Measurements from ENCODE around the gene CREG2.

Gene CREG2

GRCh38 chr2:101356055-101356454, 31.2 kb downstream of the CREG2 start:
- TF ChIP-seq FOXP2 (optimal IDR thresholded peaks at IDR 0.05; ENCODE audit: borderline replicate concordance, extremely low read depth, extremely low read length, insufficient read depth) (no peak), POLR2AphosphoS5 (IDR thresholded peaks at IDR 0.05; ENCODE audit: low read depth, low read length) (no peak), REST (IDR thresholded peaks at IDR 0.05; ENCODE audit: insufficient read depth in 1 of 2, low read depth in 2 of 2, low read length in 2 of 2) (no peak), SIN3A (IDR thresholded peaks at IDR 0.05; ENCODE audit: borderline replicate concordance, insufficient read depth, low read length) (no peak), TAF1 (IDR thresholded peaks at IDR 0.05; ENCODE audit: borderline replicate concordance, insufficient read depth, low read length) (no peak)

GRCh38 chr2:101355401-101356054, 31.8 kb downstream of the CREG2 start:
- TF ChIP-seq TAF1 (IDR thresholded peaks at IDR 0.05; ENCODE audit: borderline replicate concordance, insufficient read depth, low read length) (no peak), FOXP2 (optimal IDR thresholded peaks at IDR 0.05; ENCODE audit: borderline replicate concordance, extremely low read depth, extremely low read length, insufficient read depth) (no peak), SIN3A (IDR thresholded peaks at IDR 0.05; ENCODE audit: borderline replicate concordance, insufficient read depth, low read length) (no peak), REST (IDR thresholded peaks at IDR 0.05; ENCODE audit: insufficient read depth in 1 of 2, low read depth in 2 of 2, low read length in 2 of 2) (no peak), POLR2AphosphoS5 (IDR thresholded peaks at IDR 0.05; ENCODE audit: low read depth, low read length) (no peak)

GRCh38 chr2:101354420-101355311, 32.6 kb downstream of the CREG2 start:
- TF ChIP-seq TAF1 (IDR thresholded peaks at IDR 0.05; ENCODE audit: borderline replicate concordance, insufficient read depth, low read length): no peak
- TF ChIP-seq REST (IDR thresholded peaks at IDR 0.05; ENCODE audit: insufficient read depth in 1 of 2, low read depth in 2 of 2, low read length in 2 of 2): no peak
- no peak for TF ChIP-seq POLR2AphosphoS5 (IDR thresholded peaks at IDR 0.05; ENCODE audit: low read depth, low read length)
- no peak for TF ChIP-seq SIN3A (IDR thresholded peaks at IDR 0.05; ENCODE audit: borderline replicate concordance, insufficient read depth, low read length)
- TF ChIP-seq FOXP2 (optimal IDR thresholded peaks at IDR 0.05; ENCODE audit: borderline replicate concordance, extremely low read depth, extremely low read length, insufficient read depth): no peak

GRCh38 chr2:101351207-101351606, 36.1 kb downstream of the CREG2 start:
- TF ChIP-seq FOXP2 (optimal IDR thresholded peaks at IDR 0.05; ENCODE audit: borderline replicate concordance, extremely low read depth, extremely low read length, insufficient read depth): no peak
- TF ChIP-seq POLR2AphosphoS5 (IDR thresholded peaks at IDR 0.05; ENCODE audit: low read depth, low read length): no peak
- no peak for TF ChIP-seq TAF1 (IDR thresholded peaks at IDR 0.05; ENCODE audit: borderline replicate concordance, insufficient read depth, low read length)
- TF ChIP-seq SIN3A (IDR thresholded peaks at IDR 0.05; ENCODE audit: borderline replicate concordance, insufficient read depth, low read length): no peak
- TF ChIP-seq REST (IDR thresholded peaks at IDR 0.05; ENCODE audit: insufficient read depth in 1 of 2, low read depth in 2 of 2, low read length in 2 of 2): no peak
